ENCODE measurements around the gene FAM222A.

The FAM222A gene

GRCh38 chr12:109758426-109759420 is 45.1 kb downstream of the FAM222A start:
- in situ Hi-C loops (cut with HindIII; ENCODE audit: low sequenced_read_pairs), result no loop called here

- in situ Hi-C loops (cut with HindIII; ENCODE audit: low sequenced_read_pairs), result no loop called here
Measured at GRCh38 chr12:109759595-109759994, 46.0 kb downstream of the FAM222A start.

- in situ Hi-C loops (cut with HindIII; ENCODE audit: low sequenced_read_pairs), result no loop called here
Measured at GRCh38 chr12:109760031-109760929, 46.7 kb downstream of the FAM222A start.

- in situ Hi-C loops (cut with HindIII; ENCODE audit: low sequenced_read_pairs), result no loop called here
Measured at GRCh38 chr12:109760930-109761921, 47.6 kb downstream of the FAM222A start.

GRCh38 chr12:109762071-109762672 is 48.5 kb downstream of the FAM222A start:
- in situ Hi-C loops (cut with HindIII; ENCODE audit: low sequenced_read_pairs), result no loop called here

GRCh38 chr12:109762673-109763191 is 49.1 kb downstream of the FAM222A start:
- in situ Hi-C loops (cut with HindIII; ENCODE audit: low sequenced_read_pairs), result no loop called here

- in situ Hi-C loops (cut with HindIII; ENCODE audit: low sequenced_read_pairs), result no loop called here
Measured at GRCh38 chr12:109763201-109763841, 49.7 kb downstream of the FAM222A start.

- in situ Hi-C loops (cut with HindIII; ENCODE audit: low sequenced_read_pairs), result no loop called here
Measured at GRCh38 chr12:109764123-109764522, 50.5 kb downstream of the FAM222A start.

GRCh38 chr12:109764776-109765445 is 51.3 kb downstream of the FAM222A start:
- in situ Hi-C loops (cut with HindIII; ENCODE audit: low sequenced_read_pairs), result no loop called here

- in situ Hi-C loops (cut with HindIII; ENCODE audit: low sequenced_read_pairs), result no loop called here
Measured at GRCh38 chr12:109765446-109765810, 51.8 kb downstream of the FAM222A start.

- in situ Hi-C loops (cut with HindIII; ENCODE audit: low sequenced_read_pairs), result no loop called here
Measured at GRCh38 chr12:109766251-109766778, 52.7 kb downstream of the FAM222A start.

- in situ Hi-C loops (cut with HindIII; ENCODE audit: low sequenced_read_pairs), result no loop called here
Measured at GRCh38 chr12:109767456-109767855, 53.8 kb downstream of the FAM222A start.

GRCh38 chr12:109767991-109768900 is 54.6 kb downstream of the FAM222A start:
- in situ Hi-C loops (cut with HindIII; ENCODE audit: low sequenced_read_pairs), result no loop called here

GRCh38 chr12:109768901-109769670 is 55.5 kb downstream of the FAM222A start:
- in situ Hi-C loops (cut with HindIII; ENCODE audit: low sequenced_read_pairs), result no loop called here

- in situ Hi-C loops (cut with HindIII; ENCODE audit: low sequenced_read_pairs), result no loop called here
Measured at GRCh38 chr12:109770104-109770860, 56.7 kb downstream of the FAM222A start.
